ENCODE measurements around the gene CORO2A. TPM values are rescaled to one million over a fixed set of nuclear protein-coding genes. Genes with fewer than 3 reads are reported as not detected.

CORO2A gene
- total and polyA plus RNA-seq, 2 of the 4 experiments (the other 2 are of a cell fraction) = 1.9 to 2.2 TPM

- H3K36me3 ChIP-seq (ENCODE audit: control insufficient read depth, insufficient read depth, low read length) = no peaks in the 10 kb centered on the region
- H3K4me1 ChIP-seq (ENCODE audit: control insufficient read depth, insufficient read depth, low read length) = peaks cover 6% of the 10 kb centered on the region; the same call in 1 of the 2 replicates
- no peak for TF ChIP-seq MXI1 (IDR thresholded peaks at IDR 0.05; ENCODE audit: borderline replicate concordance, low read depth, low read length)
- no peak for TF ChIP-seq CHD1 (IDR thresholded peaks at IDR 0.05; ENCODE audit: low read depth, low read length)
- no peak for TF ChIP-seq FOS (IDR thresholded peaks at IDR 0.05; ENCODE audit: low read depth, low read length)
- no peak for TF ChIP-seq MAZ (IDR thresholded peaks at IDR 0.05; ENCODE audit: borderline replicate concordance, low read depth, low read length)
- TF ChIP-seq RAD21 (IDR thresholded peaks at IDR 0.05; ENCODE audit: low read length) = no peak
- TF ChIP-seq USF2 (IDR thresholded peaks at IDR 0.05; ENCODE audit: low read depth, low read length) = no peak
- no peak for TF ChIP-seq RFX5 (IDR thresholded peaks at IDR 0.05; ENCODE audit: low read depth, low read length)
- TF ChIP-seq ELK1 (IDR thresholded peaks at IDR 0.05; ENCODE audit: borderline replicate concordance, low read depth, low read length) = no peak
- TF ChIP-seq CTCF (conservative IDR thresholded peaks at IDR 0.05; ENCODE audit: low read depth, low read length) = no peak
- TF ChIP-seq POLR2A (IDR thresholded peaks at IDR 0.05; ENCODE audit: low read depth, low read length) = no peak
- no peak for TF ChIP-seq BHLHE40 (IDR thresholded peaks at IDR 0.05; ENCODE audit: low read depth, low read length)
- TF ChIP-seq NFE2L2 (IDR thresholded peaks at IDR 0.05; ENCODE audit: low read depth, low read length) = no peak
- H3K27ac ChIP-seq (ENCODE audit: insufficient read depth, low read length) = no peak overlapping the region
- H4K5ac ChIP-seq (ENCODE audit: low read depth, low read length) = no peak overlapping the region
- H3K79me1 ChIP-seq (ENCODE audit: low read depth in 1 of 2, low read length in 2 of 2) = no peaks in the 10 kb centered on the region
- H2AK9ac ChIP-seq (replicated peaks; ENCODE audit: low read depth, low read length, poor library complexity) = no peak overlapping the region
- in situ Hi-C loops (cut with MboI; ENCODE audit: low sequenced_read_pairs) (no loop called here), dilution Hi-C loops (cut with HindIII; ENCODE audit: low sequenced_read_pairs, unreplicated experiment) (no loop called here), intact Hi-C loops (cut with micrococcal nuclease) (no loop called here)
- BruUV-seq (replicated peaks) = no TSS peak
- ATAC-seq (ENCODE audit: low read depth) (no peak), DNase-seq (peak; percentile 13)
- H4K91ac ChIP-seq (ENCODE audit: insufficient read depth, low read depth, low read length) = no peak overlapping the region
- no peaks in the 10 kb centered on the region for H3K9me3 ChIP-seq (ENCODE audit: control insufficient read depth, insufficient read depth, low read length)
- H2BK20ac ChIP-seq (ENCODE audit: low read depth, low read length) = no peak overlapping the region
- no peak overlapping the region for H2AK5ac ChIP-seq (ENCODE audit: low read depth, low read length)
- H4K8ac ChIP-seq (ENCODE audit: low read depth in 2 of 2, low read length in 2 of 2) = no peak overlapping the region
- H3K23ac ChIP-seq (ENCODE audit: low read depth, low read length) = no peak overlapping the region
- no peak overlapping the region for H2BK5ac ChIP-seq (ENCODE audit: low read depth, low read length, poor library complexity, severe bottlenecking)
- H3K9me1 ChIP-seq (ENCODE audit: insufficient read depth, low read length) = no peaks in the 10 kb centered on the region; the same call in 1 of the 2 replicates
- no peaks in the 10 kb centered on the region for H3K27me3 ChIP-seq (ENCODE audit: control insufficient read depth, insufficient read depth, low read length)
- no peak overlapping the region for H2BK120ac ChIP-seq (ENCODE audit: low read depth, low read length)
- H2BK15ac ChIP-seq (ENCODE audit: low read depth, low read length) = no peak overlapping the region
- no peak overlapping the region for H3K4me2 ChIP-seq (ENCODE audit: low read depth, low read length)
- H3K4ac ChIP-seq (ENCODE audit: low read depth, low read length) = no peak overlapping the region
- no peak overlapping the region for H3K18ac ChIP-seq (ENCODE audit: low read depth, low read length)
- H2AFZ ChIP-seq (replicated peaks; ENCODE audit: low read length, poor library complexity) = no peak overlapping the region
- no peak overlapping the region for H3K14ac ChIP-seq (replicated peaks; ENCODE audit: low read depth, low read length)
- POLR2A ChIA-PET (ENCODE audit: unreplicated experiment) = interaction anchor here (0.6 kb wide), 1 partner anchor 28 kb away, joined by 3 read pairs; no protein-coding TSS in a partner anchor
- H3K9ac ChIP-seq (ENCODE audit: low read depth, low read length) = no peak overlapping the region
- H4K20me1 ChIP-seq (ENCODE audit: insufficient read depth, low read length) = no peaks in the 10 kb centered on the region
- CTCF ChIA-PET = no interaction called here
- no peak overlapping the region for H3K56ac ChIP-seq (ENCODE audit: extremely low read depth, insufficient read depth, low read length)
- no CpG with 5 or more reads among the region's 2 CpGs for WGBS, 2 experiments (ENCODE audit: extremely low coverage in 2 of 2, insufficient read length in 1 of 2)
- no peak overlapping the region for H3K4me3 ChIP-seq (ENCODE audit: insufficient read depth, low read depth, low read length)
Observed at GRCh38 chr9:98147582-98147981, 44.9 kb downstream of the CORO2A start.

Measured in IMR-90 (cell line).